HG02623 (cell line): ENCODE data around the gene CRB2.
"Not testable (repeated sequence)": the region's sequence is repeated elsewhere in the genome, so short reads cannot be mapped to it uniquely, and the experiment has no call there.

ENCODE experiments used
- ATAC-seq: cut with Tn5 transposase; IDR thresholded peaks from one replicate; pipeline ENCODE4 v1.9.1; 2021; ENCODE audit warnings: moderate library complexity; ENCODE audit not compliant: unreplicated experiment

CRB2 gene

DNA sequence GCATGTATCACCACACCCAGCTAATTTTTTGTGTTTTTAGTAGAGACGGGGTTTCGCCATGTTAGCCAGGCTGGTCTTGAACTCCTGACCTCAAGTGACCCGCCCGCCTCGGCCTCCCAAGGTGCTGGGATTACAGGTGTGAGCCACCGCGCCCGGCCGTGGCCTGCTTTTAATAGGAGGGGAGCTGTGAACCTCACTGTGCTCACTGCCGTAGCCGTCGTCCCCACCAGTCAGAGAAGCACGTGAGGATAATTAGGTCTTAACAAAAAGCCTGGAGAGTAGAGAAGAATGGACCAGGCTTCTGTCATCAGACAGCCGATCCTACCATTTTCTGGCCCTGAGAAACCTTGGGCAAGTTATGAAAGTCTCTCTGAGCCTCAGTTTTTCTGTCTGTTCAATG lies 42.9 kb downstream of the CRB2 start:
- ATAC-seq, result not testable (repeated sequence)

DNA sequence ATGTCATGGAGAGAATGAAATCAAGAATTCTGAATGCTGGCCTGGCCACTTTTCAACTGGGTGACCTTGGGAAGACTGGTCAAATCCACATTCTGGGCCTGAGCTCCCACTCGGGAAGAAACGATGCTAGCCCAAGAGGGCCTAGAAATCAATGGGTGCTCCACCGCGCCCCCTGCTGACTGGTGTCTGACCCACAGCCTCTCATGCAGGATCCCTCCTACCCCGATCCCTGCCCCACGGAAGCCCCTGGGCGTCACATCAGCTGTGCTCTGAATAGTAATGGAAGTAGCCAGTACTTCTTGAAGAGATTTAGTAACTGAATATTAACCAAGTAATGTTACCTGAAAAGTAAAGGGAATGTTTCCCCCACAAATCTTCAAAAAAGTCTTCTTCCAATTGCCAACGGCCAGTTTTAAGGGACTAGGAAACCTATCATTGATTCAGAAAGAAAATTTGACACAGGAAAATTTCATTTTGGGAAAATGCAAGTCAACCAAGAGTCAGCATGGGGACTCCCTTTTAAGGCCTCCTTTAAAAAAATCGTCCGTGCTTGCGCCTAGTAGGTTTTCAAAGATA lies 43.9 kb downstream of the CRB2 start:
- no peak for ATAC-seq

DNA sequence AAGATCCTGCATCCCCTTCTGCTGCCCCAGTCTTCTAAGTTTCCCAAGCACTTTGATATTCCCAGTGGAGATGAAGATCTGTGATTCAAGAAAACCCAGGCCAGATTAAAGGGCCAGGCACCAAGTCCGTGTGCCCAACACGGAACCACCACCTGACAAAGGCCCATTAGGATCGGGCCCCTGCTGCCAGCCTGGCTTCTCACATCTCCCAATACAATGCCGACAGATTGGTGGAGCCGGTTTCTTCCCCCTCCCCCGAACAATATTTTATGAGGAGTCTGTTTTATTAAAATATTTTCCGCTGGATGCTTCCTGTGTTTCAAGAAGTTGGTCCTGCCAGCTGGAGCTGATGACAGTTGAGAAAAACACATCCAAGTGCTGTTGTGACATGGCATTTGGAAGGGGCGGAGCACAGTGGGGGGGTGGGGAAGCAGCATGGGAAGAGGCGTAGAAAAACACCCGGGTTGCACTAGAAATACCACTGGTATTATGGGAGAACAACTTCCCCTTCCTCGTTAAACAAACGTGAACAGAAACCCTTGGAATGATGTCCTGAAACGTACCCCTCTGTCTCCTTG lies 45.0 kb downstream of the CRB2 start:
- ATAC-seq, result no peak

DNA sequence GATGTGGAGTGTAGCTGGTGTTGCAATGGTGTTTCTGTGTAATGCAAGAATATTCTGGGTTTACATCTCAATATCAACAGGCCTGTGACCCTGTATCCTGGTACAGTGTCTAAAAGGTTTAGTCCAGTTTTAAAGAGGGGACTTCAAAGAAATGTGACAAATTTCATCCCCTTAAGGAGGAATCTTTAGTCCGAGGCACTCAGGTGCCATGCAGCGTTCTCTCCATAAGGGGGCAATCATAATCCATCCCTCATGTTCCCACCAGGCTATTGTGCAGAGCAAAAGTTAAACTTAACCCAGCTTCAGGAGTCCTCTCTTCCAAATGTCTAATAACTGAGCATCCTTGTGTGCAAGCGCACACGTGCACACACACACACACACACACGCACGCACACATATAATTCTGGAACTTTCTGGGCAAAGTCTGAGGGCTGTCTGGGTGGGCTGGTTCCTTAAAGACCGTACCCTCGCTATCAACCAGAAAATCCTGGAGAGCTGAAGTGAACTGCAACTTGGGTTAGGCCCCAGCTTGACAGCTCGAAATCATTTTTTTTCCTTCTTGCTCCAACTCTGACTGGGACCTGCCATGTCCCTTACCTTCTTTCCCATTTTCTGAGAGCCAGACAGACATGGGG lies 46.0 kb downstream of the CRB2 start:
- no peak for ATAC-seq

DNA sequence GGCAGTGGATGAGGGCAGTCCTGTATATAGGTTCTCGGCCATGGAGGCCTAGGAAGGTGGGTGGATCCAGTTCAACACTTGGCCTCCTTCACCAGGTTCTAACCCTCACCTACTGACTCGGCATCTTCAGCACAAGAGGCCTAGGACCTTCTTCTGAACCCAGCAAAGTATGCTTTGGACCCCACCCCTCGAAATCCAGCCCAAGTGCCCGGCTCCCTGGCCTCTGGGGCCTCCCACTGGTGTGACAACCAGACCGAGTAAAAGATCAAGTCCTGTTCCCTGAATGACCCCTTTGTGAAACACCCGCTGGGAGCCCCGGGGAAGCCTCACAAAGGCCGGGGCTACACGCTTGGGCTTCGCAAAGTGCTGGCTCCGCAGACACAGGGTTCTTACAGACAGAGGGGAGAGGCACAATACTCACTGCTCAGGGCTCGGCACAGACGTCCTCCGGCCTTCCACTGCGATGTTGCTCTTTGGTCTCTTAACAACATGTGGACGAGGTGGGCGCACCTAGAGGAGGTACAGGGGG lies 47.0 kb downstream of the CRB2 start:
- no peak for ATAC-seq

DNA sequence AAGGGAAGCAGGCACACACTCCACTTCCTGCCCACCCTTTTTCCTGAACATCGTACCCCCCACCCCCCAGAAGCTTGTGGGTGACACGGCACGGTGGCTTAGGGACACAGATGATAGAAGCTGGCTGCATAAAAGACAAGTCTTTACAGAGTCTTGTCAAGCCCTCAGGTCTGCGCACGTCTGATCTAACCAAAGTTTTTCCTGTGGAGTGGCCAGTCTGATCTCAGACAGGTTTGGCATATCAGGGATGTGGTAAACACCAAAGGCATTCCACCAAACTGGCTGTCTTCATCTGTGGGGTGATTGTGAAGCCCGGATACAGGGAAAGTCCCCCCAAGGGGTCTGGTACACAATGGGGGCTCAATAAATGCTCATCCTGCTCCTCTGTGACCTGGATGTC lies 50.0 kb downstream of the CRB2 start:
- ATAC-seq, result no peak

DNA sequence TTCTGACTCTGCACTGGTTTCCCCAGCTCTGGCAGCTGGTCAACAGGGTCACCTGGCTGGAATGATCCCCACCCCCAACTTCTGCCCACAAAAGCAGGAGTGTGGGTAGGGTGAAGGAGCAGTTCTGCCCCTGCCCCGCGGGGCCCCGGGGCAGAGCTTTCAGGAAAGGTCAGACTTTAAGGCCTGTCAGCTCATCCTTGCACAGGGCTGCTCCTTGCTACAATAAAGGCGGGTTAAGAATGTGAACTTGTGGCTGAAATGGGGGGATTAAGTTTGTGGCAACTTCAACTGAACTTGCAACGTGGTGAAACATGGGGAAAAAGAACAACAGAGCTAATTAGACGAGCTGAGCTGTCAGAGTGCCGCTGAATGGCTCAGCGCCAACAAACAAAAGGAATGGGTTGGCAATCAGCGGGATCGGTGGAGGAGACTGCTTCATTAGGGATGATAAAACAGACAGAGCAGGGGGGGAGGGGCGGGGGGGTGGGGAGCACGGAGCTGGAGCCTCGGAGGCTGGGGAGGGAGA lies 50.8 kb downstream of the CRB2 start:
- ATAC-seq, result no peak

DNA sequence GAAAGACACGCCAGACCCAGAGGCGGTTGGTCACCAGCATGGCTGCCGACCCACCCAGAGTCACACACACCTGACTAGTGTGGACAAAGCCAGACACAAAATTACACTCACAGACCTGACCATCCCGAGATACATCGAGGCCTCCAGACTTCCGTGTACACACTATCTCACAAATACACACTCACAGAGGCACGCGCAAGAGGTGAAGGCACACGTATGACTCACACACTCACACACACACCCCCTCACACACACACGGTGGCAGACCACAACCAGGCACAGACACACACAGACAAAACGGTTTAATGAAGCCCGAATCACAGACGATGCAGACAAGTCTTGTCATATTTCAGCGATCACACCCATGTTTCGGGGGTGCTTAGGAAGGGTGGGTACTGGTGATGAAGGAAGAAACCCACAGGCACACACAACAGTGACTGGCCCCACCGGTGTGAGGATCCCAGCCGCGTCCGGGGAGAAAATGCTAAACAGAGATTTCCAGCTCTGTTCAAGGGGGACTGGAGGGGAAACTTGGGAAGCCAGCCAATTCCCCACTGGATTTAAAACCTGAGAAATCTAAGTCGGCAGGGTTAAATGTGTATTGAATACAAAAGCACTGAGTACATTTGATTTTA lies 51.3 kb downstream of the CRB2 start:
- no peak for ATAC-seq

DNA sequence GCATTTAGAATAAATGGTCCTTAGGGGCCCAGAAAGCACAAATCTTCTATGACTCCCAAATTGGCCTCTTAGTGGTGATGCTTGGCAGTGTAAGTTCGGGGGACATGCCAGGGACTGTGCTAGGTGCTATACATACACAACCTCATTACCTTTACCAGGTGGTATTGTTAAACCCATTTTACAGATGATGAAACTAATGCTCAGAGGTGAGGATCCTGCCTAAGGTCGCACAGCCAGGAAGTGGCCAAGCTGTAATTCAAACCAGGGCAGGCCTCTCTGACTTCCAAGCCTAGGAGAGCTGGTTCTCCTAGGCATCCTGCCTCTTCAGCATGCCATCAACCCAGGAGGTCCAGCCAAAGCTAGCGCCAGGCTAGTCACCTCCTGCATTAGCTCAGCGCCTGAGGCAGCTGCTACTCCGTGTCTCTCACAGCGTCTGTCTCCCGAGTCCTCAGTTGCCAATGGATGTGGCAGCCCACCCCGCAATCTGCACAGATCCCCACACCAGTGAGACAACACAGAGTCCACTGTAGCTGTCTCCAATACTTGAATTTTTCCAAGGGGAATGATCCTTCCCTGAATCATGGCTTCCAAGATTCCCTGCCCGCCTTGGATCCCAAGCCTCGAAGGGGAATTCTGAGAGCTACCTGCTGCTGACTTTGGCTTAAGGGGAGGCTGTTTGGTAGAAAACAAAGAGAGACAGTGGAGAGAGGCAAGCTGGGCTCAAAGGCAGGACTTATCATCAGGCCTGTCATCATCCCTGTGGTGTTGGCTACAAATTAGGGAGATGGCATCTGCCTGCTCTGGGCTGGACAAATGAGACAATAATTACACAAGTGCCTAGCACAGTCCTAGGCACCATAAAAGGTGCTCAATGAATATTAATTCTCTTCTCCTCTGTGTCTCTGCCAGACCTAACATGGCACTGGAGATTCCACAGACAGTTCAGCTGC lies 52.6 kb downstream of the CRB2 start:
- no peak for ATAC-seq

DNA sequence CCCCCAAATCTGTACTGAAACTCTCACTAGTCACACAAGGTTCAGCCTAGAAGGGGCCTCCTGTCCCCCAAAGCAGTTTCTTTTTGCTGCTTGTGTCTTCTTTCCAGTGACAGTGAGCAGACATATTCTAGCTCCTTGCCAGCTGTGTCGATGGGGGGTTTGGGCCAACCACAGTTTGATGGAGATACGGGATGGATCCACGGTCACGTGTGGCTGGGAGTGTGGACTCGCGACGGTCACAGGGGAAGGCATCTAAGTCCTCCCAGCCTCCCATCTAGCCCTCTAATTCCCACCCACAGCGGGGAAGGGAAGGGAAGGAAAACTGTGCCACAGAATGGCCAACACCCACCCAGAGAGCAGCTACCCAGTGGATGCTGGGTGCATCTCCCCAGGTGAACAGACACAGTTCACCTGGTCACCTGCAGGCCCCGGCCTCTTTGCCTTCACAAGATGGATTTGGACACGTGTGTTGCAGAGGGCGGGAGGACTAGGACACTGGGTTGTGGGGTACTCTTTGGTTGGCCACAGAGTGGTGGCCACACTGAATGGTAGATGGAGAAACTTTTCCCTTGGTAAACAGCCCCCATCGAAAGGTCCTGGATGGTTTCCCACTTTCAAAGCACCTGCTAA lies 54.4 kb downstream of the CRB2 start:
- no peak for ATAC-seq

DNA sequence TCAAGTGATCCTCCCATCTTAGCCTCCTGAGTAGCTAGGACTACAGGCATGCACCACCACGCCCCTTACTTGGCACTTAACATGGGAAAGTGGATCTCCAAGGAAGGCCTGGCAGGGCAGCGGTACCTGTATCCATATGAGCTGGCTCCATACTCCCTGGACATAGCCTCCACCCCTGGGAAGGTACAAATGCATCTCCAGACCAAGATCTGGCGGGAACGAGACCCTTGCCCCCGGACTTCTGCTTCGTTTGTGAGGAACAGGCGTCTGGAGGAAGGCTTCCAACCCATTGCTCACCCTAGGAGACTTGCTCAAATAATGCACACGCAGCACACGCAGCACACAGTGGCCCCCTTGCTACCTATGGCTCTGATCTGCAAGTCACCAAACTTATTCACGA lies 55.2 kb downstream of the CRB2 start:
- no peak for ATAC-seq

DNA sequence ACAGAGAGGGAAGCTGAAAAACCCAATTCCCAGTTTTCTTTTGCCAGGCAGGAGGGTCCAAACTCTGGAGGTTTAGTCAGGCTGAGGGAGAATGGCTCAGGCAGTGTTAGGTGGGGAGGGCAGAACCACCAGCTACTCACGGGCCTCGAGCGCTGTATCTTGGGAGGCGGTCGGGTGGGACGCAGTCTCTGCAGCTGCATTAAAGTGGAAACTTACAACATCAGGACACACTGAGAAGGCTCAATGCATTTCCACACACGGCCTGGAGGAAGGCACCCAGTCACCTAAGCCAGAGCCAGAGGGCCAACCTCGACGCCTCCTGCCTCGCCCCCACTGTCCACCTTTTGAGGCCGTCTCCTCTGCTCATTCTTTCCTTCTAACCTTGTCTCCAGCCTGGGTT lies 55.6 kb downstream of the CRB2 start:
- no peak for ATAC-seq

DNA sequence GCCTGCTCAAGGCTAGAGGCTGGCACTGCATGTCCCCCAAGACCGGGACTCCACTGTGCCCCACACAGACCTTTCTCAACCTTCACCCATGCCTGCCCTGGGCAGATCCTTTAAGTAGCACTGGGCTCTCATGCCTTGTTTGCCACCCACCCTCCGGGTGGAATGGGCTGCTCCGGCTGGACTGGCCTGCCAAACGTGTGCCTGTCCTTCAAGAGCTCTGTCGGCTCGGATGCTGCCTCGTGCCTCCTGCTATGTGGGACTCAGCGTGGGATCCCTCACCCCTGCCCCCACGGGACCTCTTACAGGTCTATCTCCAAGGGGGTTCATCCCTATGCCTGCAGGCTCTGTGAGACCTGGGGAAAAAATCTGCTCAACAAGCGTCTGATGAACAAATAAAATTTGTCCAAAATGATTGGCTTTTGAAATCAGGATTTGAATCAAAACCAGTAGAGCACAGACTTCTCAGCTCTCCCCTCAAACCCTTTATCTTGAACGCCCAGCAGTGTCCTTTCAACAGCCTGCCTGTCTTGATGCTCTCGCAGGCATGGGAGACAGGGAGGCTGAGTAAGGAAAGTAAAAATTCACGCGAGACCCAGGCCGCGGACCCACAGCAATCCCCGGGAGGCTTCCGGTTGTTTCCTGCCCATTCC lies 56.3 kb downstream of the CRB2 start:
- no peak for ATAC-seq

DNA sequence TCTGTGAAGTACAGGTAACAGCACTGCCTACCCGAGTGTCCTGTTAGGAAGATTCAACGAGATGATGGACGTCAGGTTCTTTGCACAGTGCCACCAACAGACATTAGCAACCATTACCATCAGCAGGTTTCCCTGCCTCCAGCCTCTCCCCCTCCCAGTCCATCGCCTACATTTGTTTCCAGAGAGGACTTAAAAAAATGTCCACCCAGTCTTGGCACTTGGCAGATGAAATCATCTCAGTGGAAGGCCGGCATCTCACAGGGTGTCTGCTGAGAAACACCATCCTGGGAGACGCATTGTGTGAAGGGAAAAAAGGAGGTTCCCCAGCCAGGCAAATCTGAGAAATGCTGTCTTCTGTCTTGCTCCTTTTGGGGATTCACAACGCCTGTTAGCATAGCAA lies 58.2 kb downstream of the CRB2 start:
- ATAC-seq, result no peak

DNA sequence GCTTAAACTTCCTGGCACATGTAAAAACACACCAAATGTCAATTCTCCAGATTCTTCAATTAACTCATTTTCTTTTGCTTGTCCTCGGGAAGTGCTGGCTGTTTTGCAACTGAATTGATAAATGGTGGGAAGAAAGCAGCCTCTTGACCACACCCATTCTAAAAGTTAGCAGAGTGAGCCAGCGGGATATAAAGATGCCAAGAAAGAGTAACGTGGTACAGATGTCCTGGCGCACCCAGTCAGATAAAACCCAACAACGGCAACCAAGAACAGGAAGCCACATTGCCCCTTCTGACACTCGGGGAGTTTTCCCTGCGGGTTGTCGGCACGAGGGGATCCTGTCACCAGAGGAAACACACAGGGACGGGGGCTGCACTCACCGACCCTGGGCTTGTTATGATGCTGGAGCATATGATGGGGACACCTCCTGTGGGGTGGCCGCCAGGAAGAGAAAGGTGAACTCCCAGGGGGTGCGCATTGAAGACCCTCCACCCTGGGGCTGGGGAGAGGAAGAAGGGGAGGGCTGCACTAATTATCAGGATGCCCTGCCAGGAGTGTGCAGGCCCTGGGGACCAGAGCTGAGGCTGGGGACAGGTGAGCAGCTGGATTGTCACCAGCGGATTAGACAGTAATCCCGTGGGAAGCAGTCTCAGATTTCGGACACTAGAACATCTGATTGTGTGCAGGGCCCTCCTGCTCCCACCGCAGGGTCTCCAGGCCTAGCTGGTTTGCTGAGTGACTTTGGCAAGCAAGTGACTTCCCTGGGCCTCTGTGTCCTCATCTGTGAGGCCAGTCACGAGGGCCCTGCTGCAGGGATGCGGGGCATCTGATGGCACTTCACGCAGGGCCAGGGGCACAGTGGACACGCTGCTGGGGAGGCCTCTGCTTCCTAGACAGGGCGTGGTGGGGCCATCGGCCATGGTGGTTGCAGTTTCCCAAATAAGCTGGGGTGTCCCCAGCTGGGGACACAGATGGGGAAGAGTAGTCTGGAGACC lies 59.2 kb downstream of the CRB2 start:
- ATAC-seq, result no peak

DNA sequence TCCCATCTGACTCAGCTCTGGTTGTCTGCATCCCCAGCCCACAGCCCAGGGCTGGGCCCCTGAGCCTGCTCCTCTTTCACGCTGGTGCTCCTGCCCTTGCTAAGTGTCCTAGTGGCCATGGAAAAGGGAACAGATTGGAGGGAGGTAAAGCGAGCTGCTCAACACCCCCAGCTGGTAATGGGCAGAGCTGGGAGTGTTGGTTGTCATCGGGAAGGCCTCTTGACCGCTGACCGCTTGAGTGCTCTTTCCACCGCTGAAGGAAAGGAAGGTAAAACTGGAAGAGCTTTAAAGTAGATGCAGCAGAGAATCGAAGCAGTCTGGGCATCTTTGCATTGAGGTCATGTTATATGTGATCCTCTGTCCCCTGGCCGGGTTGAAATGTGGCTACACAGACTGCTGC lies 60.2 kb downstream of the CRB2 start:
- ATAC-seq, result no peak

DNA sequence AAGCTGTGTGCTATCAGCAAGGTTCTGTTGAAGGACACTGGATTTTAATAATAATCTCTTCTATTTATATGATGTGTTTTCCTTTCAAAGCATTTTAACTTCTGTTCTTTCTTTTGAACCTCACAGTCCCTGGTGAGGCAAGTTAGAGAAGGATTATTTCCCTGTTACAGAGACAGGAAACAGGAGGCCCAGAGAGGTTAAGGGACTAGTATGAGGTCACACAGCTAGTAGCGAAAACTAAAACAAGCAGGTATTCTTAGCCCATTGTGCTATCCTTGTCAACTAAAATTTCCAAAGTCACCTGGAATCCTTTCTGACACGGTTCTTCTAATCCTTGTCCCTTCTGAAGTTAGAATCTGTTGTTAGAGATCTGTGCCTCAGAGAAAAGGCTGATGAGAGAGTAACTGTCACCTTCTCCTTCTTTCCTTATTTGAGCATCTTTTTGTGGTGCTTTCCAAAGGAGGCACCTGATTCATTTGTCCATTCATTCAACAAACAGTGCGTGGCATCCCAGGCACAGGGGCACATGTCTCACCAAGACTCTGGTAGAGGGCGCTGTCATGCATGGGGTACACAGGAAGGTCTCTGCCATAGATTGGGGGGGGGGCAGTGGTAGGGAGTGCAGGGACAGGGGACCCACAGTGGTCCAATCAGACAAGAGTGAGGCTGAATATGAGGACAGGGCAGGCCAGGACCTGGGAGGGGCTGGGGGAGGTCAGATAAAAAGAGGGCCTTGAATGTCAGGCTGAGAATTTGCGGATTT lies 61.5 kb downstream of the CRB2 start:
- ATAC-seq, result no peak

DNA sequence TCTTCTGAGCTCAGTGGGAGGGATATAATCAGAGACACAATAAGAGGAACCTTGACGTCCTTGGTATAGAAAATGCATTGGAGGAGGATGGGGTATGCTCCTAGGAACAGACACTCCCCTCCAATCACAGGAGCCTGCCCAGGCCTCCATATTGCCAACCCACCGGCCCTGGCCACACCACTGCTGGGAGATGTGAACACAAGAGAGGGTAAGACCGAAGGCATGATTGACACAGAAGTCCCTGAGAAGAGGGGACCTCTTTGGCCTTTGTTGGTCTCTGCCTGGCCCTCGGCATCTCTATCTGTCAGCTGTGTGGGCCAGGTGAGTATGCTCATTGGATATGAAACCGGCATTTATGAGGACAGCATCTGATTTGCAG lies 62.0 kb downstream of the CRB2 start:
- no peak for ATAC-seq
